ENCODE data around the gene CRK.

- no peak for TF ChIP-seq SNAI2 (CRISPR knock-in tag; IDR thresholded peaks at IDR 0.05)
- TF ChIP-seq ISL1 (CRISPR knock-in tag; IDR thresholded peaks at IDR 0.05): no peak
- no peak for TF ChIP-seq RARB (CRISPR knock-in tag; IDR thresholded peaks at IDR 0.05)
- no peak for TF ChIP-seq GLIS3 (CRISPR knock-in tag; IDR thresholded peaks at IDR 0.05)
- no peak for TF ChIP-seq POU6F1 (CRISPR knock-in tag; IDR thresholded peaks at IDR 0.05; ENCODE audit: borderline replicate concordance, low read depth)
- no peak for TF ChIP-seq OSR1 (CRISPR knock-in tag; IDR thresholded peaks at IDR 0.05)
- no peak for TF ChIP-seq ARNTL (CRISPR knock-in tag; IDR thresholded peaks at IDR 0.05; ENCODE audit: borderline replicate concordance, low read depth)
- TF ChIP-seq ZC3H10 (CRISPR knock-in tag; IDR thresholded peaks at IDR 0.05): no peak
These were observed 29.7 kb upstream of the CRK start for GRCh38 chr17:1485423-1486376.

Data from SK-N-SH treated with all-trans-retinoic acid at 6 μM for 48 hours (cell line).